Measurements from ENCODE around the gene MAGI3.

DNA sequence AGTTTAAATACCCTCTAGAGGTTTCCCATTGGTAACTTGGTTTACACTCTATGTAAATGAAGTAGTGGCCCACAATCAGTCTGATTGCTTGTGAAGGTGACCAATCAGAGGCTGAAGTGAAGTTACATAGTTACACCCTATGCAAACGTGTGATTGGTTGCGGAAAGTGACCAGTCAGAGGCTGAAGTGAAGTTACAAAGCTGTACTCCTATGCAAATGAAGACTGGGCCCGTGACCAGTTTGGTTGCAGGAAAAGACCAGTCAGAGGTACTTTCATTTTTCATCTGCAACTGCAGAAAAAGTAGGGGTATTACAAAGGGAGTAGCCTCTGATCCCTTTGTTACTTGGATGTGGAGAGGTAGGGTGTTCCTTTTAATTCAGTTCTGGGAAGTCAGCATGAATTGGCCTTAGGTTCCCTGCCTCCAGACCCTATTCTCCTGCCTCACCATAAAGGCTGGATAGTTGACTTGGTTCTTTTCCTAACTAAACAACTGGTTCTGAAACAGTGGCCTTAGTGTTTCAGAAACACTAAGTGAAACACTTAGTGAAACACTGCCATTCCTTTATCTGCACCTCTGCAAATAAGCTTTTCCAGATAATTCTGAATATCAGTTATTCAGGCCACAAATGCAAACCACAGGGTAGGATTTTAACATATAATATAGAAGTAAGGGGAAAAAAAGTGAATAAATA, 39.3 kb downstream of the MAGI3 start:
- TF ChIP-seq, protein P1, sequence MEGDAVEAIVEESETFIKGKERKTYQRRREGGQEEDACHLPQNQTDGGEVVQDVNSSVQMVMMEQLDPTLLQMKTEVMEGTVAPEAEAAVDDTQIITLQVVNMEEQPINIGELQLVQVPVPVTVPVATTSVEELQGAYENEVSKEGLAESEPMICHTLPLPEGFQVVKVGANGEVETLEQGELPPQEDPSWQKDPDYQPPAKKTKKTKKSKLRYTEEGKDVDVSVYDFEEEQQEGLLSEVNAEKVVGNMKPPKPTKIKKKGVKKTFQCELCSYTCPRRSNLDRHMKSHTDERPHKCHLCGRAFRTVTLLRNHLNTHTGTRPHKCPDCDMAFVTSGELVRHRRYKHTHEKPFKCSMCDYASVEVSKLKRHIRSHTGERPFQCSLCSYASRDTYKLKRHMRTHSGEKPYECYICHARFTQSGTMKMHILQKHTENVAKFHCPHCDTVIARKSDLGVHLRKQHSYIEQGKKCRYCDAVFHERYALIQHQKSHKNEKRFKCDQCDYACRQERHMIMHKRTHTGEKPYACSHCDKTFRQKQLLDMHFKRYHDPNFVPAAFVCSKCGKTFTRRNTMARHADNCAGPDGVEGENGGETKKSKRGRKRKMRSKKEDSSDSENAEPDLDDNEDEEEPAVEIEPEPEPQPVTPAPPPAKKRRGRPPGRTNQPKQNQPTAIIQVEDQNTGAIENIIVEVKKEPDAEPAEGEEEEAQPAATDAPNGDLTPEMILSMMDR (IDR thresholded peaks at IDR 0.05) = no peak
- TF ChIP-seq POLR2A (IDR thresholded peaks at IDR 0.05) (no peak), POLR2AphosphoS5 (IDR thresholded peaks at IDR 0.05) (no peak), EP300 (IDR thresholded peaks at IDR 0.05; ENCODE audit: low read depth) (no peak)
